HEK293T (cell line): ENCODE results near the gene KMT5B.
"Not testable (repeated sequence)": the region's sequence is repeated elsewhere in the genome, so short reads cannot be mapped to it uniquely, and the experiment has no call there.

Experiments used
- CTCF ChIA-PET: fragments of 350-600 bp; formaldehyde crosslinking; extraction: SDS; loops from one replicate; lab custom pipeline; 2021; ENCODE audit warnings: antibody characterized with exemption, inconsistent platforms; lab: Yijun Ruan, JAX
- POLR2A ChIA-PET: fragments of 350-600 bp; formaldehyde crosslinking; extraction: SDS; loops from one replicate; lab custom pipeline; 2020; ENCODE audit warnings: antibody characterized with exemption, inconsistent platforms; lab: Yijun Ruan, JAX
- DNase-seq: peaks from one replicate; pipeline ENCODE4 v3.0.0; 2012; ENCODE audit warnings: mixed read lengths; ENCODE audit errors: extremely low spot score
- ARNT ChIP-seq: fragments of 450-650 bp; IDR thresholded peaks from 2 replicates; pipeline ENCODE4 v1.6.1; 2017; ENCODE audit warnings: mild to moderate bottlenecking
- BHLHE40 ChIP-seq: fragments of 450-650 bp; IDR thresholded peaks from 2 replicates; pipeline ENCODE4 v1.6.1; 2016; ENCODE audit warnings: mild to moderate bottlenecking, moderate library complexity, borderline replicate concordance
- CTBP1 ChIP-seq: fragments of 450-650 bp; IDR thresholded peaks from 2 replicates; pipeline ENCODE4 v1.6.1; 2016; ENCODE audit warnings: borderline replicate concordance
- ELF4 ChIP-seq: fragments of 450-650 bp; IDR thresholded peaks from 2 replicates; pipeline ENCODE4 v1.6.1; 2017; ENCODE audit warnings: antibody characterized with exemption
- FOXA1 ChIP-seq: fragments of 450-650 bp; IDR thresholded peaks from 2 replicates; pipeline ENCODE4 v1.6.1; 2016; ENCODE audit warnings: mild to moderate bottlenecking
- FOXK2 ChIP-seq: fragments of 450-650 bp; IDR thresholded peaks from 2 replicates; pipeline ENCODE4 v1.6.1; 2016; ENCODE audit warnings: mild to moderate bottlenecking
- FOXM1 ChIP-seq: fragments of 450-650 bp; IDR thresholded peaks from 2 replicates; pipeline ENCODE4 v1.6.1; 2017; ENCODE audit warnings: mild to moderate bottlenecking, borderline replicate concordance
- HDGF ChIP-seq: fragments of 450-650 bp; IDR thresholded peaks from 2 replicates; pipeline ENCODE4 v1.6.1; 2017; ENCODE audit warnings: antibody characterized with exemption, borderline replicate concordance
- L3MBTL2 ChIP-seq: fragments of 450-650 bp; conservative IDR thresholded peaks from 2 replicates; pipeline ENCODE4 v1.6.1; 2016; ENCODE audit warnings: mild to moderate bottlenecking
- LEF1 ChIP-seq: fragments of 450-650 bp; IDR thresholded peaks from 2 replicates; pipeline ENCODE4 v1.6.1; 2017; ENCODE audit warnings: mild to moderate bottlenecking, borderline replicate concordance
- NFRKB ChIP-seq: fragments of 450-650 bp; IDR thresholded peaks from 2 replicates; pipeline ENCODE4 v1.6.1; 2016; ENCODE audit warnings: mild to moderate bottlenecking, moderate library complexity
- SP1 ChIP-seq: fragments of 450-650 bp; IDR thresholded peaks from 2 replicates; pipeline ENCODE4 v1.6.1; 2017
- SUZ12 ChIP-seq: fragments of 450-650 bp; IDR thresholded peaks from 2 replicates; pipeline ENCODE4 v1.6.1; 2016; ENCODE audit warnings: mild to moderate bottlenecking
- TARDBP ChIP-seq: fragments of 450-650 bp; IDR thresholded peaks from 2 replicates; pipeline ENCODE4 v1.6.1; 2016
- ZNF384 ChIP-seq: fragments of 450-650 bp; IDR thresholded peaks from 2 replicates; pipeline ENCODE4 v1.6.1; 2016
- TF ChIP-seq, protein P1 (sequence below): fragments of 450-650 bp; IDR thresholded peaks from 2 replicates; pipeline ENCODE4 v1.6.1; 2016

KMT5B gene

DNA sequence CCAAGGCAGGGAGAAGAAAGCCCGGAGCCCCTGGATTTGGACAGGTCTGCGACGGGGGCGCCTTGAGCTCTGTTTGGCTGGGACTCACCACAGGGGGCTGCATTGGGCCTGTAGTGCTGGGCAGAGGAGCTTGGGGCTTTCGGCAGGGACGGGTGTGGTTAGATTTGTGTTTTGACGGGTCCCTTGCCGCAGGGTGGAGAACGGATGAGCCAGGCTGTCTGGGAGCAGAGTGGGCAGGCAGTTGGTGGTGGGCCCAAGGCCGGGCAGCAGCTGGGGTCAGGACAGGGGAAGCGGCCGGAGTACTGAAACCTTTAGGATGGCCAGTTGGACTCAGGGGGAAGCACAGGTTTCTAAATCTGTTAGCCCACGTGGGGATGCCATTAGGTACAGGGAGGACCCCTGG, 45.3 kb upstream of the KMT5B start:
- DNase-seq, result no peak
- TF ChIP-seq L3MBTL2 (no peak), SUZ12 (no peak), ARNT (no peak), ZNF384 (no peak), SP1 (no peak)
- CTCF ChIA-PET, result interaction anchor here (2.7 to 4.6 kb wide), 2 partner anchors 39 to 50 kb away, joined by 7 to 47 read pairs; no protein-coding TSS in a partner anchor
- POLR2A ChIA-PET, result interaction anchor here (1.0 to 2.5 kb wide), 5 partner anchors 12 to 40 kb away, joined by 3 to 12 read pairs (median 4); partner anchors contain the start of gene C11orf24

GRCh38 chr11:68257477-68258362, 44.6 kb upstream of the KMT5B start:
- ChIA-PET POLR2A (interaction anchor here (1.0 to 1.5 kb wide), 4 partner anchors 13 to 41 kb away, joined by 3 to 4 read pairs (median 4); partner anchors contain the start of gene C11orf24), CTCF (interaction anchor here (0.6 to 4.6 kb wide), 6 partner anchors 36 to 229 kb away, joined by 3 to 47 read pairs (median 4); no protein-coding TSS in a partner anchor)
- peak; percentile 87 for DNase-seq
- no peak for TF ChIP-seq ARNT
- peak; percentile 97 for TF ChIP-seq L3MBTL2

- TF ChIP-seq HDGF, result no peak
- no peak for DNase-seq
- POLR2A ChIA-PET, result interaction anchor here (0.6 kb wide), 1 partner anchor 10 kb away, joined by 3 read pairs; no protein-coding TSS in a partner anchor
- CTCF ChIA-PET, result interaction anchor here (0.8 to 4.6 kb wide), 3 partner anchors 38 to 48 kb away, joined by 3 to 47 read pairs (median 7); no protein-coding TSS in a partner anchor
Observed at GRCh38 chr11:68256331-68256741, 43.2 kb upstream of the KMT5B start.

GRCh38 chr11:68255526-68255925, 42.4 kb upstream of the KMT5B start:
- POLR2A ChIA-PET, result no interaction called here
- TF ChIP-seq HDGF, result no peak
- no peak for TF ChIP-seq ELF4
- no peak for TF ChIP-seq L3MBTL2
- TF ChIP-seq SP1, result no peak
- no peak for TF ChIP-seq CTBP1
- no peak for TF ChIP-seq BHLHE40
- no peak for TF ChIP-seq SUZ12
- TF ChIP-seq LEF1, result no peak
- TF ChIP-seq ZNF384, result no peak
- TF ChIP-seq TARDBP, result no peak
- no peak for TF ChIP-seq FOXM1
- TF ChIP-seq FOXK2, result no peak
- TF ChIP-seq ARNT, result no peak
- TF ChIP-seq FOXA1, result no peak
- no peak for TF ChIP-seq NFRKB
- TF ChIP-seq, protein P1, sequence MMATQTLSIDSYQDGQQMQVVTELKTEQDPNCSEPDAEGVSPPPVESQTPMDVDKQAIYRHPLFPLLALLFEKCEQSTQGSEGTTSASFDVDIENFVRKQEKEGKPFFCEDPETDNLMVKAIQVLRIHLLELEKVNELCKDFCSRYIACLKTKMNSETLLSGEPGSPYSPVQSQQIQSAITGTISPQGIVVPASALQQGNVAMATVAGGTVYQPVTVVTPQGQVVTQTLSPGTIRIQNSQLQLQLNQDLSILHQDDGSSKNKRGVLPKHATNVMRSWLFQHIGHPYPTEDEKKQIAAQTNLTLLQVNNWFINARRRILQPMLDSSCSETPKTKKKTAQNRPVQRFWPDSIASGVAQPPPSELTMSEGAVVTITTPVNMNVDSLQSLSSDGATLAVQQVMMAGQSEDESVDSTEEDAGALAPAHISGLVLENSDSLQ, result no peak
- no peak for DNase-seq
- CTCF ChIA-PET, result no interaction called here

GRCh38 chr11:68254421-68254820, 41.3 kb upstream of the KMT5B start:
- DNase-seq, result no peak
- ChIA-PET CTCF (no interaction called here), POLR2A (no interaction called here)
- TF ChIP-seq SUZ12 (no peak), HDGF (no peak), FOXM1 (no peak), L3MBTL2 (no peak), NFRKB (no peak), CTBP1 (no peak), ELF4 (no peak), FOXA1 (no peak), ZNF384 (no peak)
- TF ChIP-seq, protein P1, result no peak

DNA sequence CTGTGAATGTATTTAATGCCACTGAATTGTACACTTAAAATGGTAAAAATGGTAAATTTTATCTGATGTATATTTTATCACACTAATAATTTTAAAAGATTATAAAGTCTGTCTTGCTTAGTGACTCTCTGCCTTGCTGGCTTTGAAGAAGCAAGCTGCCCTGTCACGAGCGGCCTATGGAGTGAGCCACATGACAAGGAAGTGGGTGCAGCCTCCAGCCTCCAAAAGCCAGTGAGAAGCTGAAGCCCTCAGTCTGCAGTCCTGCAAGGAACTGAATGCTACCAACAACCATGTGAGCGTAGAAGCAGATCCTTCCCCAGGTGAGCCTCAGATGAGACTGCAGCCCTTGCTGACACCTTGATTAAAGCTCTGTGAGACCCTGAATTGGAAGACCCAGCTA, 38.7 kb upstream of the KMT5B start:
- no peak for DNase-seq
- TF ChIP-seq FOXA1 (no peak), L3MBTL2 (no peak), SUZ12 (no peak), SP1 (no peak), CTBP1 (no peak), TARDBP (no peak), ELF4 (no peak)
- TF ChIP-seq, protein P1, result no peak
- CTCF ChIA-PET, result interaction anchor here (0.8 to 1.6 kb wide), 2 partner anchors 19 to 44 kb away, joined by 3 to 7 read pairs; no protein-coding TSS in a partner anchor
- POLR2A ChIA-PET, result no interaction called here

GRCh38 chr11:68244912-68245311, 31.8 kb upstream of the KMT5B start:
- POLR2A ChIA-PET, CTCF ChIA-PET, DNase-seq: not testable (repeated sequence)

DNA sequence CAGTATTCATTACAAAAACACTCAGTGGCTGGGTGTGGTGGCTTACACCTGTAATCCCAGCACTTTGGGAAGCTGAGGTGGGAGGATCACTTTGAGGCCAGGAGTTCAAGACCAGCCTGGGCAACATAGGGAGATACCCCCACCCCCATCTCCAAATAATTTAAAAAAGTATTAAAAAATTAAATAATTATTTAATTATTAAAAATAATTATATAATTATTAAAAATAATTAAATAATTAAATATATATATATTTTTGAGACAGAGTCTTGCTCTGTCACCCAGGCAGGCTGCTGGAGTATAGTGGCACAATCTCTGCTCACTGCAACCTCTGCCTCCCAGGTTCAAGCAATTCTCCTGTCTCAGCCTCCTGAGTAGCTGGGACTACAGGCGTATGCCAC, 30.8 kb upstream of the KMT5B start:
- POLR2A ChIA-PET, CTCF ChIA-PET, DNase-seq: not testable (repeated sequence)
